Fibroblast of lung (primary cell): ENCODE results near the gene PLS3. TPM values are rescaled to one million over a fixed set of nuclear protein-coding genes. Genes with fewer than 3 reads are reported as not detected.
A peak's percentile ranks its signal among the peaks of the same experiment; 100 is the strongest.
"Not testable (repeated sequence)": the region's sequence is repeated elsewhere in the genome, so short reads cannot be mapped to it uniquely, and the experiment has no call there.

Source experiments
- DNase-seq, 2 donors: peaks; one replicate each; pipeline versions ENCODE4 v3.0.0 to v3.0.0-alpha.2; 2010; ENCODE audit warnings: low read depth in 2 of 2
- H2AFZ ChIP-seq: 2 replicates; pipeline ENCODE4 v1.5.1; 2012; ENCODE audit warnings: low read length, control low read depth, inconsistent platforms
- H3K27ac ChIP-seq: 2 replicates; pipeline ENCODE4 v1.5.1; 2011; ENCODE audit warnings: low read length, control low read depth; ENCODE audit not compliant: insufficient read depth
- H3K27me3 ChIP-seq: 2 replicates; pipeline ENCODE4 v1.5.1; 2011; ENCODE audit warnings: mild to moderate bottlenecking, low read length; ENCODE audit not compliant: control insufficient read depth, insufficient read depth
- H3K36me3 ChIP-seq: 2 replicates; pipeline ENCODE4 v1.5.1; 2011; ENCODE audit warnings: low read length; ENCODE audit not compliant: control insufficient read depth, insufficient read depth
- H3K4me1 ChIP-seq: 2 replicates; pipeline ENCODE4 v1.5.1; 2011; ENCODE audit warnings: low read length; ENCODE audit not compliant: control insufficient read depth, insufficient read depth; ENCODE audit errors: extremely low read depth
- H3K4me2 ChIP-seq: 2 replicates; pipeline ENCODE4 v1.5.1; 2011; ENCODE audit warnings: low read length, control low read depth; ENCODE audit not compliant: insufficient read depth; ENCODE audit errors: extremely low read depth
- H3K4me3 ChIP-seq, 4 experiments: fragments of 200-600 bp in 1 of 4; sonication (generic) in 1 of 4; replicated peaks in 1 of 4; 2 replicates each; pipeline ENCODE4 v1.5.1; 2011 to 2016; ENCODE audit warnings: low read length in 4 of 4, low read depth in 3 of 4, mild to moderate bottlenecking in 3 of 4, control low read depth in 2 of 4, inconsistent platforms in 1 of 4, mixed read lengths in 1 of 4; ENCODE audit not compliant: insufficient read depth in 1 of 4; ENCODE audit errors: control extremely low read depth in 1 of 4
- H3K79me2 ChIP-seq: 2 replicates; pipeline ENCODE4 v1.5.1; 2012; ENCODE audit warnings: mild to moderate bottlenecking, low read length, inconsistent platforms; ENCODE audit not compliant: control insufficient read depth, insufficient read depth
- H3K9ac ChIP-seq: 2 replicates; pipeline ENCODE4 v1.5.1; 2011; ENCODE audit warnings: mild to moderate bottlenecking, low read length, control low read depth; ENCODE audit not compliant: insufficient read depth
- H3K9me3 ChIP-seq: 2 replicates; pipeline ENCODE4 v1.5.1; 2012; ENCODE audit warnings: low read depth, low read length; ENCODE audit not compliant: control insufficient read depth, insufficient read depth
- H4K20me1 ChIP-seq: 2 replicates; pipeline ENCODE4 v1.5.1; 2011; ENCODE audit warnings: low read length; ENCODE audit not compliant: control insufficient read depth, insufficient read depth; ENCODE audit errors: extremely low read depth
- CTCF ChIP-seq, 2 donors: IDR thresholded peaks in 1 of 2; conservative IDR thresholded peaks in 1 of 2; 1 replicate in 1 of 2; 2 replicates in 1 of 2; pipeline ENCODE4 v1.5.1; 2011 to 2012; ENCODE audit warnings: low read length in 2 of 2, control low read depth in 1 of 2, inconsistent platforms in 1 of 2, low read depth in 1 of 2, mild to moderate bottlenecking in 1 of 2
- EZH2 ChIP-seq: IDR thresholded peaks from 2 replicates; pipeline ENCODE4 v1.5.1; 2012; ENCODE audit warnings: low read length, control low read depth, mild to moderate bottlenecking; ENCODE audit errors: missing control alignments
- polyA plus RNA-seq, 2 donors: library from polyadenylated mRNA; depleted of rRNA in 1 of 2; stranded (reverse) in 1 of 2; unstranded in 1 of 2; fragments of >200 nt; gene quantifications; 2 replicates each; pipeline ENCODE4 v1.2.1, GENCODE V29; 2011 to 2012; ENCODE audit warnings: missing spikeins in 1 of 2
- total RNA-seq: library from RNA; depleted of rRNA; stranded (reverse); fragments of >200 nt; gene quantifications from 2 replicates; pipeline ENCODE4 v1.2.1, GENCODE V29; 2014

Gene PLS3
- total and polyA plus RNA-seq, 2 donors (not counting 1 experiment from before 2014, with no cell fraction given): 223 to 262 TPM

- DNase-seq: peak; percentile 61 to 82
Observed at GRCh38 chrX:115625572-115626301, 64.8 kb downstream of the PLS3 start.

GRCh38 chrX:115630204-115630603 lies 69.2 kb downstream of the PLS3 start:
- no peak overlapping the region for H3K9ac ChIP-seq
- no peaks in the 10 kb centered on the region for H3K27me3 ChIP-seq
- no peak overlapping the region for H3K27ac ChIP-seq
- no peak overlapping the region for H3K4me3 ChIP-seq
- no peak overlapping the region for H2AFZ ChIP-seq
- peak; percentile 22 to 44 for DNase-seq
- H3K4me1 ChIP-seq: no peaks in the 10 kb centered on the region
- peaks cover 2% of the 10 kb centered on the region for H3K79me2 ChIP-seq
- H4K20me1 ChIP-seq: no peaks in the 10 kb centered on the region
- H3K4me2 ChIP-seq: no peak overlapping the region
- no peak for TF ChIP-seq EZH2
- TF ChIP-seq CTCF (conservative IDR thresholded peaks at IDR 0.05 in 1 of 2, IDR thresholded peaks at IDR 0.05 in 1 of 2; ENCODE audit: low read depth in 1 of 2, low read length in 2 of 2): no peak
- peaks cover 2% of the 10 kb centered on the region for H3K36me3 ChIP-seq
- no peaks in the 10 kb centered on the region for H3K9me3 ChIP-seq

More at GRCh38 chrX:115625572-115626301, 64.8 kb downstream of the PLS3 start:
- Histone ChIP-seq H2AFZ (no peak overlapping the region), H3K4me1 (no peaks in the 10 kb centered on the region), H4K20me1 (no peaks in the 10 kb centered on the region), H3K4me2 (peak overlapping the region; percentile 63), H3K27ac (peak overlapping the region; percentile 65), H3K9ac (no peak overlapping the region), H3K4me3 (no peak overlapping the region), H3K9me3 (no peaks in the 10 kb centered on the region), H3K36me3 (peaks cover 2% of the 10 kb centered on the region), H3K79me2 (peaks cover 2% of the 10 kb centered on the region), H3K27me3 (no peaks in the 10 kb centered on the region)
- TF ChIP-seq CTCF (conservative IDR thresholded peaks at IDR 0.05 in 1 of 2, IDR thresholded peaks at IDR 0.05 in 1 of 2; ENCODE audit: low read depth in 1 of 2, low read length in 2 of 2) (no peak), EZH2 (no peak)

GRCh38 chrX:115632455-115632854 lies 71.5 kb downstream of the PLS3 start:
- Histone ChIP-seq H3K27ac (no peak overlapping the region), H3K4me2 (no peak overlapping the region)
- peak in 1 of 2 donors; percentile 70 for DNase-seq

DNA sequence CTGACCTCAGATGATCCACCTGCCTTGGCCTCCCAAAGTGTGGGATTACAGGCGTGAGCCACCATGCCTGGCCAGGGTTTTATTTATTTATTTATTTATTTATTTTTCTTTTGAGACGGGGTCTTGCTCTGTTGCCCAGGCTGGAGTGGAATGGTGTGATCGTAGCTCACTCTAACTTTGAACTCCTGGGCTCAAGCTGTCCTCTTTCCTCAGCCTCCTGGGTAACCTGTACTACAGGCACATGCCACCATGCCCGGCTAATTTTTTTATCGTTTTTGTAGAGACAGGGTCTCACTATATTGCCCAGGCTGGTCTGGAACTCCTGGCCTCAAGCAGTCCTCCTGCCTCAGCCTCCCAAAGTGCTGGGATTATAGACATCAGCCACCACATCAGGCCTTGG lies 72.4 kb downstream of the PLS3 start:
- H3K9me3 ChIP-seq, H3K4me3 ChIP-seq, H3K4me2 ChIP-seq, H3K4me1 ChIP-seq, H3K27ac ChIP-seq, H4K20me1 ChIP-seq, DNase-seq, H3K9ac ChIP-seq, H3K36me3 ChIP-seq, H3K79me2 ChIP-seq, H3K27me3 ChIP-seq, H2AFZ ChIP-seq: not testable (repeated sequence)

More at GRCh38 chrX:115632455-115632854, 71.5 kb downstream of the PLS3 start:
- Histone ChIP-seq H3K36me3 (peaks cover 2% of the 10 kb centered on the region), H3K4me1 (no peaks in the 10 kb centered on the region), H3K4me3 (no peak overlapping the region), H2AFZ (no peak overlapping the region), H3K9me3 (no peaks in the 10 kb centered on the region), H4K20me1 (no peaks in the 10 kb centered on the region), H3K27me3 (no peaks in the 10 kb centered on the region), H3K79me2 (peaks cover 2% of the 10 kb centered on the region), H3K9ac (no peak overlapping the region)
- TF ChIP-seq EZH2 (no peak), CTCF (conservative IDR thresholded peaks at IDR 0.05 in 1 of 2, IDR thresholded peaks at IDR 0.05 in 1 of 2; ENCODE audit: low read depth in 1 of 2, low read length in 2 of 2) (no peak)
